ENCODE results near the gene FIBCD1. TPM values are rescaled to one million over a fixed set of nuclear protein-coding genes. Genes with fewer than 3 reads are reported as not detected.

The FIBCD1 gene
- total and polyA plus RNA-seq, 2 experiments from 2014 or later: 4.4 to 5.6 TPM

DNA sequence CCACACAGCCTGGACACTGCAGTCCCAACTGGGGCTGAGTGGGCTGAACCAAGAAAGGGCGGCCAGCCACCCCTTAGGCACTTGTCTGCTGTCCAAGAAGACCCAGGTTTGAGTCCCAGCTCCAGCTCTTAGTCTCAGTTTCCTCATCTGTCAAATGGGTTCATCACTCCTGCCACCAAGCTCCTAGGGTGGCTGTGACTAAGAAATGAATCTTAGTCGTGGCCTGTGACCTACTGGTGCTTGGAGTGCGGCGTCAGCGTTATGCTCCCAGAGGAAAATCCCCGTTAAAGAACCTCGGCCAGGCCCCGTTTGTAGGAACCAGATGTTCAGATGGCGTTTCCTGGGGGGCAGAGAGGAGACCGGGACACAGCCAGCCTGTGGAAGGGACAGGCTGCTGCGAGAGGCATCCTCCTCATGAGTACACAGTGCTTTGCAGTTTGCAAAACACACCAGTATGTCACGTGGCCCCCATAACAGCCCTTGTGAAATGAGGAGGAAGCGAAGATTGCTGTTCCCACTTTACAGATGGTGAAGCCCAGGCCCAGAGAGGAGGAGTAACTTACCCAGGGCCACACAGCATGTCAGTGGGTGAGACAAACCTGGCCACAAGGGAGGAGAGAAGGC is 3.3 kb downstream of the FIBCD1 start (continued):
- TF ChIP-seq, protein P1, sequence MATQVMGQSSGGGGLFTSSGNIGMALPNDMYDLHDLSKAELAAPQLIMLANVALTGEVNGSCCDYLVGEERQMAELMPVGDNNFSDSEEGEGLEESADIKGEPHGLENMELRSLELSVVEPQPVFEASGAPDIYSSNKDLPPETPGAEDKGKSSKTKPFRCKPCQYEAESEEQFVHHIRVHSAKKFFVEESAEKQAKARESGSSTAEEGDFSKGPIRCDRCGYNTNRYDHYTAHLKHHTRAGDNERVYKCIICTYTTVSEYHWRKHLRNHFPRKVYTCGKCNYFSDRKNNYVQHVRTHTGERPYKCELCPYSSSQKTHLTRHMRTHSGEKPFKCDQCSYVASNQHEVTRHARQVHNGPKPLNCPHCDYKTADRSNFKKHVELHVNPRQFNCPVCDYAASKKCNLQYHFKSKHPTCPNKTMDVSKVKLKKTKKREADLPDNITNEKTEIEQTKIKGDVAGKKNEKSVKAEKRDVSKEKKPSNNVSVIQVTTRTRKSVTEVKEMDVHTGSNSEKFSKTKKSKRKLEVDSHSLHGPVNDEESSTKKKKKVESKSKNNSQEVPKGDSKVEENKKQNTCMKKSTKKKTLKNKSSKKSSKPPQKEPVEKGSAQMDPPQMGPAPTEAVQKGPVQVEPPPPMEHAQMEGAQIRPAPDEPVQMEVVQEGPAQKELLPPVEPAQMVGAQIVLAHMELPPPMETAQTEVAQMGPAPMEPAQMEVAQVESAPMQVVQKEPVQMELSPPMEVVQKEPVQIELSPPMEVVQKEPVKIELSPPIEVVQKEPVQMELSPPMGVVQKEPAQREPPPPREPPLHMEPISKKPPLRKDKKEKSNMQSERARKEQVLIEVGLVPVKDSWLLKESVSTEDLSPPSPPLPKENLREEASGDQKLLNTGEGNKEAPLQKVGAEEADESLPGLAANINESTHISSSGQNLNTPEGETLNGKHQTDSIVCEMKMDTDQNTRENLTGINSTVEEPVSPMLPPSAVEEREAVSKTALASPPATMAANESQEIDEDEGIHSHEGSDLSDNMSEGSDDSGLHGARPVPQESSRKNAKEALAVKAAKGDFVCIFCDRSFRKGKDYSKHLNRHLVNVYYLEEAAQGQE (IDR thresholded peaks at IDR 0.05; ENCODE audit: unreplicated experiment): no peak
- TF ChIP-seq NANOG (IDR thresholded peaks at IDR 0.05; ENCODE audit: borderline replicate concordance) (no peak), JUNB (IDR thresholded peaks at IDR 0.05; ENCODE audit: unreplicated experiment) (no peak), STAT1 (IDR thresholded peaks at IDR 0.05; ENCODE audit: unreplicated experiment) (no peak), ZNF331 (CRISPR knock-in tag; IDR thresholded peaks at IDR 0.05; ENCODE audit: low read depth) (no peak), CREB1 (CRISPR knock-in tag; IDR thresholded peaks at IDR 0.05; ENCODE audit: low read depth) (no peak), EZH2phosphoT487 (IDR thresholded peaks at IDR 0.05; ENCODE audit: unreplicated experiment) (no peak), ZNF114 (CRISPR knock-in tag; IDR thresholded peaks at IDR 0.05) (no peak), POLR2AphosphoS5 (IDR thresholded peaks at IDR 0.05; ENCODE audit: low read depth) (no peak)
- TF ChIP-seq, protein P2, sequence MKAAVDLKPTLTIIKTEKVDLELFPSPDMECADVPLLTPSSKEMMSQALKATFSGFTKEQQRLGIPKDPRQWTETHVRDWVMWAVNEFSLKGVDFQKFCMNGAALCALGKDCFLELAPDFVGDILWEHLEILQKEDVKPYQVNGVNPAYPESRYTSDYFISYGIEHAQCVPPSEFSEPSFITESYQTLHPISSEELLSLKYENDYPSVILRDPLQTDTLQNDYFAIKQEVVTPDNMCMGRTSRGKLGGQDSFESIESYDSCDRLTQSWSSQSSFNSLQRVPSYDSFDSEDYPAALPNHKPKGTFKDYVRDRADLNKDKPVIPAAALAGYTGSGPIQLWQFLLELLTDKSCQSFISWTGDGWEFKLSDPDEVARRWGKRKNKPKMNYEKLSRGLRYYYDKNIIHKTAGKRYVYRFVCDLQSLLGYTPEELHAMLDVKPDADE (IDR thresholded peaks at IDR 0.05): no peak
- TF ChIP-seq, protein P3, sequence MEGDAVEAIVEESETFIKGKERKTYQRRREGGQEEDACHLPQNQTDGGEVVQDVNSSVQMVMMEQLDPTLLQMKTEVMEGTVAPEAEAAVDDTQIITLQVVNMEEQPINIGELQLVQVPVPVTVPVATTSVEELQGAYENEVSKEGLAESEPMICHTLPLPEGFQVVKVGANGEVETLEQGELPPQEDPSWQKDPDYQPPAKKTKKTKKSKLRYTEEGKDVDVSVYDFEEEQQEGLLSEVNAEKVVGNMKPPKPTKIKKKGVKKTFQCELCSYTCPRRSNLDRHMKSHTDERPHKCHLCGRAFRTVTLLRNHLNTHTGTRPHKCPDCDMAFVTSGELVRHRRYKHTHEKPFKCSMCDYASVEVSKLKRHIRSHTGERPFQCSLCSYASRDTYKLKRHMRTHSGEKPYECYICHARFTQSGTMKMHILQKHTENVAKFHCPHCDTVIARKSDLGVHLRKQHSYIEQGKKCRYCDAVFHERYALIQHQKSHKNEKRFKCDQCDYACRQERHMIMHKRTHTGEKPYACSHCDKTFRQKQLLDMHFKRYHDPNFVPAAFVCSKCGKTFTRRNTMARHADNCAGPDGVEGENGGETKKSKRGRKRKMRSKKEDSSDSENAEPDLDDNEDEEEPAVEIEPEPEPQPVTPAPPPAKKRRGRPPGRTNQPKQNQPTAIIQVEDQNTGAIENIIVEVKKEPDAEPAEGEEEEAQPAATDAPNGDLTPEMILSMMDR (conservative IDR thresholded peaks at IDR 0.05; ENCODE audit: low read depth in 2 of 2): no peak

Measured in GM23338 (cell line).